DMS79 (cell line): ENCODE results near the gene GPS2.

Experiments
- DNase-seq: peaks from one replicate; lab custom pipeline; 2025; lab: John Stamatoyannopoulos, UW

The GPS2 gene, protein sequence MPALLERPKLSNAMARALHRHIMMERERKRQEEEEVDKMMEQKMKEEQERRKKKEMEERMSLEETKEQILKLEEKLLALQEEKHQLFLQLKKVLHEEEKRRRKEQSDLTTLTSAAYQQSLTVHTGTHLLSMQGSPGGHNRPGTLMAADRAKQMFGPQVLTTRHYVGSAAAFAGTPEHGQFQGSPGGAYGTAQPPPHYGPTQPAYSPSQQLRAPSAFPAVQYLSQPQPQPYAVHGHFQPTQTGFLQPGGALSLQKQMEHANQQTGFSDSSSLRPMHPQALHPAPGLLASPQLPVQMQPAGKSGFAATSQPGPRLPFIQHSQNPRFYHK

DNA sequence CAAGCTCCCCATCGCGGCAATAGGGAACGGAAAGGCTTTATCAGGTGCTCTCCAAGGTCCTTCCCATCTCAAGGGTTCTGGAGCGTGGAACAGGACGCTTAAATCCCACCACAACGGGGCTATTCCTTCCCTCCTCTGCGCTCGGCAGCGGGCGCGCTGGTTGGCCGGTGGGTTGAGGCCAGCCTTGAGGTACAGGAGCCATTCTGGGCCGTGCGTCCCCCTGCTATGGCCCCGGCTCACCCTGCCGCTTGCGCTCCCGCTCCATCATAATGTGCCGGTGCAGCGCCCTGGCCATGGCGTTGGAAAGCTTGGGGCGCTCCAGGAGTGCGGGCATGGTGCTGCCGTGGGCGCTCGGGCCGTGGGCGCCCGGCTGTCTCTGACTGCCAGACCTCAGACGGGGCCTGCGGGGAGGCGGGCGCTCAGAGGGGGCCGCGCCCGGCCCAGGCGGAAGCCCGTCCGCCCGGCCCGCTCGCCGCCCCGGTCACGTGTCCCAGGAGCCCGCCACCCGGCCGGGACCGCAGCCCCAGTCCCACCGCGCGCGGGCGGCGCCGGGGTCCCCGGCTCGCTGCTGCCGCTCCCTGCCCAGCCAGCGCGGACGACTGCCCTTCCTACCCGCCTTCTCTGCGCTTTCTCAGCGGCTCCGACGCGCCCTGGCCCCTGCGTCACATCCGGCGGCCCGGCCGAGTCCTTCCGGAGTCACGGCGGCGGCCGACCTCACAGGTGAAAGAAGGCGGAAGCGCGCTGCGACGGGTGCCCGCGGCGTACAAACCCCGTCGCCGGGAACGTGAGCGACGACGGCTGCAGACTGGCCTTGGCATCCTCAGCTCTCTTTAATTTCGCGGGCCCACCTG, at the start of gene GPS2:
Gene GPS2 (minus strand): TSS at position 642 of the 851 bp plus-strand sequence. CDS start 308 bp downstream, at position 334.
- peak; percentile 77 for DNase-seq

DNA sequence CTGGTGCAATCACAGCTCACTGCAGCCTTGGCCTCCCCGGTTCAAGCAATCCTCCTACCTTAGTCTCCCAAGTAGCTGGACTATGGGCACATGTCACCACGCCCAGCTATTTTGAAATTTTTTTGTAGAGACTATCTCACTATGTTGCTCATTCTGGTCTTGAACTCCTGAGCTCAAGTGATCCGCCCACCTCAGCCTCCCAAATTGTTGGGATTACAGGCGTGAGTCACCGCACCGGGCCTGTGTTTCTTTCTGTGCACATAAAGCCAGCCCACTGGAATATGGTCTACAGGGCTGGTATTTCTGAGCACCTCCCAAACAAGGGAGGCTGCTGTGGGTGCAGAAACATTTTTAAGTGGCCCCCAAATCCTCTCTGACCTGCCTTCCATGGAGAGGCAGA, 48.2 kb upstream of the GPS2 start:
- no peak for DNase-seq

DNA sequence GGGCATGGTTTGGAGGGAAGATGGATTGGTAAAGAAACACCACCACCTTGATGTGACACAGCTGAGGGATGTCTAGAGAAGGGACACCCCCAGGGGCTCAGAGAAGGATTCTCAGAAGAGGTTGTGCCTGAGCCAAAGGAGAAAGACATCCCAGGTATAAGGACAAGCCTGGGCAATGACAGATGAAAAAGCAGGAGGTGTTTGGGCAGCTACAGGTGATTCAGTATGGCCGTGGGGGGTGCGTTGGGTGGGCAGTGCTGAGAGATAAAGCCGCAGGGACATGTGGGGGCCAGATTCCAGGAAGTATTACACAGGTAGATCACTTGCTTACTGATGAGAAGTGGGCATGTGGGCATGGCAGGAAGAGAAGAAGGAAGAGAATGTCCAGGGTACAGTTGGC, 46.7 kb upstream of the GPS2 start:
- DNase-seq: no peak

DNA sequence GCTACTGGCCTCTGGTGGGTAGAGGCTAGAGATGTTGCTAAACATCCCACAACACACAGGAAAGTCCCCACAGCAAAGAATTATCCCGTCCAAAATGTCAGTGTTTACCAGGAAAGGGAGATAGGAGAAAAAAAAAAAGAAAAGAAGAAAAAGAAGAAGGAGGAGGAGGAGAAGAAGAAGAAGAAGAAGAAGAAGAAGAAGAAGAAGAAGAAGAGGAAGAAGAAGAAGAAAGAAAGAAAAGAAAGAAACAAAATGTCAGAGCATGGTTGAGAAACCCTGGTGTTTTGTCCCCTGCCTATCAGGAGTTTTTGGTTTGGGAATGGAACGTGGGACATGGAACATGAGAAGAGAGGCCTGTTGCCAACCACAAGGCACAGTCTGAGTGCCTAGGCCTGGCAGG, 42.2 kb upstream of the GPS2 start:
- no peak for DNase-seq

DNA sequence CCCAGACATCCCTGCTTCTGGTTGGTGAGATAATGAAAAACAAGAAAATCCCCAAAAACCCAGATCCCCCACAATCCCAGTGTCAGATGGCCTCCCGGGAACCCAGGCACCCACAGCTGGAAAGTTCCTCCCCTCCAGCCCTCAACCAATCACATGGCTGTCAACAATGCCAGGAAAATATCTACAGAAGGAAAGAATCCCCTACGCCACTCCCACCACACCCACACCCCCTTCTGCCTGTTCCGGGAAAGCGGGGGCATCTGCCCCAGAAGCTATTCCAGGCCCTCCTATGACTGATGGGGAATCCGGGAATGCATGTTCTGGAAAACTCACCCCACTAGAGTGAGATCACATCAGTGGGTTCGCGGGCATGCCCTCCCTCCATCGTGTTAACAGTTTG, 41.6 kb upstream of the GPS2 start:
- DNase-seq: no peak

DNA sequence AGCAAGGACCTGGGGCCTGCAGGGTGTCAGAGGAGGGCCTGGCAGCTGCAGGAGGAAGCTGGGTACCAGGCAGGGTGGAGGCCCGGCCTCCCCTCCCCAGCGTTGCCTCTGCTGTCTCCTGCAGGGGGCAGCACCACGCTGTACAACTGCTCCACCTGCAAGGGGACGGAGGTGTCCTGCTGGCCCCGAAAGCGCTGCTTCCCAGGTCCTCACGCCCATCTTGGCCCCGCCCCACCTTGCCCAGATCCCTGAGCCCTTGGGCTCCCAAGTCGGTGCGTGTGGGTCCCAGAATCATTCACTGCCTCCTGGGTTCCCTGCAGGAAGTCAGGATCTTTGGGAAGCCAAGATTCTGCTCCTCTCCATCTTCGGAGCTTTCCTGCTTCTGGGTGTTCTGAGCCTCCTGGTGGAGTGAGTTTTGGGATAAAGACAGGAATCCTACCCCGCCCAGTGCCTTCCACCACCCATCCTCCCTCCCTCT, 41.0 kb upstream of the GPS2 start:
- DNase-seq: peak; percentile 73

DNA sequence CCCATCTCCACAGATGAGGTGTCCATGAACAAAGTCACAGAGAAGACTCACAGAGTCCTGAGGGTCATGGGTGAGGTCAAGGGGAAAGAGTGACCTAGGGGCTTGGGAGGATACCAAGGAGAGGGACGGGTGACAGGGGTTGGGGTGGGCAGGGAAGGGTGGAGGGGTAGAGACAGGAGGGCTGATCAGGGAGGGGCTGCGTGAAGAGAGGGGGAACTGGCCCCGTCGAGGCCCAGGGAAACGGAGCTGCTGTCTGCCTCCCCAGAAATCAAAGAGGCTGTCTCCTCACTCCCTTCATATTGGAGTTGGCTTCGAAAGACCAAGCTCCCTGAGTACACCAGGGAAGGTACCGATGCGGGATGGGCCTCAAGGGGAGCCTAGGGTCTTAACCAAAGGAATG, 40.4 kb upstream of the GPS2 start:
- no peak for DNase-seq

DNA sequence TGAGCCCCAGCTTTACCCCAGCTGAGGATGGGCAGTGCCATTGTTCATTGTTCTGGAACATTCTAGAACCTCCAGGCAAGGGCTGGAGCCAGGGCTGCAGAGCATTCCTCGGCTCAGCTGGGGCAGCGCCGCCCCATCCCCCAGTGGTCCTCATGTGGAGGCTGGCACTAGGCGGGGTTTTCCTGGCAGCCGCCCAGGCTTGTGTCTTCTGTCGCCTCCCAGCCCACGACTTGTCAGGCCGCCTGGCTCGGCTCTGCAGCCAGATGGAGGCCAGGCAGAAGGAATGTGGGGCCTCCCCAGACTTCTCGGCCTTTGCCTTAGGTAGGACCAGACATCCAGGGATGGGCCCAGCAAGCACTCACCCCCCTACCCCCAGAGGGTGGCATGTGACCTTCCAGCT, 39.9 kb upstream of the GPS2 start, which contains the start of gene TMEM95:
Gene TMEM95 (plus strand): TSS at position 104 of the 400 bp plus-strand sequence. CDS start 49 bp downstream, at position 153.
- DNase-seq: no peak

DNA sequence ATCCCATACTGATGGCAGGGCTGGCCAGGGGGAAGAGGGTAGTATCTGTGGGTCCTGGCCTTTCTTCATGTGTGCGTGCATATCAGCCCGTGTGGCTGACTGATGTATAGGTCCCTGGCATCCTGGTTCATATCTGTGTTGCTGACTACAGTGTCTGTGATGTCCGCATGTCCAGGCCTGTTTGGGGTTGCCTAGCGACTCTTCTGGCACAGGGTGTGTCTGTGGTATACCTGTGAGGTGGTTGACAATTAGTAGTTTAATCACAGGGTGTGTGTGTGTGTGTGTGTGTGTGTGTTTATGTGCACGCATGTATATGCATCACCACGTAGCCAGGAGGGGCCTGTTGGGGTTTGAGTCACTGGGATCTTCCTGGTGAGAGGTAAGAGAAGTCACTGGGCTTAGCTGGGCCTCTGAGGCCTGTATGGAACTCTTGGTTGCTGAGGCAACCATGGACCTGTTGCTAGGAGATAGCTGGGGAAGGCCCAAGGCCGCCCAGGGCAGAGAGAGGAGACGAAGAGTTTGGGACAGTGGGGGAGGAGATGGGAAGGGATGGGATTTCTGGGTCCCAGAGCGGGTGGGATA, 39.2 kb upstream of the GPS2 start:
- DNase-seq: no peak

DNA sequence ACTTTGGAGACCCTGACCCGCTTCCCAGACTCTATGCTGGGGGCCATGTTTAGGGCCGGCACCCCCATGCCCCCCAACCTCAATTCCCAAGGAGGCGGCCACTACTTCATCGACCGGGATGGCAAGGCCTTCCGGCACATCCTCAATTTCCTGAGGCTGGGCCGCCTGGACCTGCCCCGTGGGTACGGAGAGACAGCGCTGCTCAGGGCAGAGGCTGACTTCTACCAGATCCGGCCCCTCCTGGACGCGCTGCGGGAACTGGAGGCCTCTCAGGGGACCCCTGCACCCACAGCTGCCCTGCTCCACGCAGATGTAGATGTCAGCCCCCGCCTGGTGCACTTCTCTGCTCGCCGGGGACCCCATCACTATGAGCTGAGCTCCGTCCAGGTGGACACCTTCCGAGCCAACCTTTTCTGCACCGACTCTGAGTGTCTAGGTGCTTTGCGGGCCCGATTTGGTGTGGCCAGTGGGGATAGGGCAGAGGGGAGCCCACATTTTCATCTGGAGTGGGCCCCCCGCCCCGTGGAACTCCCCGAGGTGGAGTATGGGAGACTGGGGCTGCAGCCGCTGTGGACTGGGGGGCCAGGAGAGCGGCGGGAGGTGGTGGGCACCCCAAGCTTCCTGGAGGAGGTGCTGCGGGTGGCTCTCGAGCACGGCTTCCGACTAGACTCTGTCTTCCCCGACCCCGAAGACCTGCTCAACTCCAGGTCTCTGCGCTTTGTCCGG, 37.9 kb upstream of the GPS2 start:
- no peak for DNase-seq

DNA sequence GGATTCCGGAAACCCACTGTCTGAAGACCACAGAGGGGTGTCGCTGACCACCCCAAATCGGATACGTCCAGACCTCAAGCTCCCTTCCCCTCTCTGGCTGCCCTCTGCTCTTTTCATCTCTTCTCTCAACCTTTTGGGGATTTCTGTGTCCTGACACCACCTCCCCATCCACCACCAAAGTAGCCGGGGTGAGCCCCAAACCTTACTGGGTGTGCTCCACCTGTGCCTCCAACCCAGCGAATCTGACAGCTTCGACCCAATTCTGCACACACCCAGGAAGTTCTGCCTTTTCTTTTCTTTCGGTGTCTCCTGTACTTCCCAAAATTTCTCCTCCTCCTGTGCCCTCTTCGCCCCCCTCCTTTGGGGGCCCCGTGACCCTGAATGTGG, 37.3 kb upstream of the GPS2 start:
- DNase-seq: no peak

DNA sequence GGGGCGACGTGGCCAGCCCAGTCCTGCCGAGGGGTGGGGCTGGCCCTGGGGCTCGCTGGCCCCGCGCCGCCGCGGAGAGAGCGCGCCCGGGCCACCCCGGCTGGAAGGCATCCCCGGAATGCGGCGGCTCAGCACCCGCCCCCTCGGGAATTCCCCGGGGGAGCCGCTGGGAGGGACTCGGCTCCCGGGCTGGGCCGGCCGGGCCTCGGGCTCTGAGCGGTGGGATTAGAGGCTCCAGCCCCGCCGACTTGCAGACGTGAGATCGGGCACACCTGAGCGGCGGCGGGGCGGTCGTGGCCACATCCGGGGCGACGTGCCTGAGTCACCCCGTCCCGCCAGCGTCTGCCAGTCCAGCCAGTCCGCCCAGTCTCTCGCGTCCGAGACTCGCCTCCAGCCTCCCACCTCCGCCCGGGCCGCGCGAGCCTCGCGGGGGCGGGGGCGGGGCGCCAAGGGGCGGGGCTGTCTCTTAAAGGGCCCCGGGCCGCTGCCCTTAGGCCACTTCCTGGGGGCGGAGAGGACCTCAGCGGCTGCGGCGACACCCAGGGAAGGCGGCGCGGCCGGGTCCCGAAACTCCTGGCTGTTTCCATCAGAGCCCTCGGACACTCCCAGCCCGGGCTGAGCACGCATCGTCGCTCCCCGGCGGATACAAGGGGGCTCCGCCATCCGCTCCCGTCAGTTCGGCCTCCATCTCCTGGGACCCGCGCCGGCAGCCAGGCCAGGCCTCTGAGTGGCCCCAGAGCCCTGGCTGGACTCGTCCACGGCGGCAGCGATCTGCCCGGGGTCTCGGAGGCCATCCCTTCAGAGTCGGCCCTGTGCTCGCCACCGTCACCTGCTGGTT, 36.7 kb upstream of the GPS2 start, which contains the start of gene KCTD11:
Gene KCTD11 (plus strand): TSS at position 498 of the 838 bp plus-strand sequence.
- no peak for DNase-seq

DNA sequence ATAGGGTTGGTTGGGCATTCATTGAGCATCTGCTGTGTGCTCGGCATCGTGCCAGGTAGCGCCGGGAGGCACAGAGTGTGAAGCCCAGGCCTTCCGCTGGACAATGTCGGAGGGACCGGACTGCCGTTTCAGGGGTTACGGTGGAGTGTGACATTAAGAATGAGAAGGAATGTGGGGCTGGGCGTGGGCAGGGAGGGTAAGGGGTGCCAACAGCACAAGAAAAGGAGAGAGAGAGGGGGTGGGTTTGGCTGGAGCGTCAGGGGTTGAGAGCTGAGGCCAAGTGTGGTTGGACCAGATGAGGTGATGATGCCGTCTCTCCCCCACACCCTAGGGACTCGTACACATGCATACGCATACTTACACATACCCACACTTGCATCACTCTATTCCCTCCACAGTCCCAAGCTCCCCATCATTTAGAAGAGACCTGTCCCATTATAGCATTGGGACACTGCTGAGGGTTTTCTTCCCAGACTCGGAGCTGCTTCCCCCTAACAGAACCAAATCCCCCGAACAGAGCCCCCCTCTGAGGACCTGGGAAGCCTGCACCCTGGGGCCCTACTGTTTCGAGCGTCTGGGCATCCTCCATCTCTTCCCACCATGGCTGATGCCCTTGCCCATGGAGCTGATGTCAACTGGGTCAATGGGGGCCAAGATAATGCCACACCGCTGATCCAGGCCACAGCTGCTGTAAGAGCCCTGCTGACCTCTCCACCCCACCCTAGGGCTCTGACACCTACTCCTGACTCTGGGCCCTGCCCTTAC, 33.5 kb upstream of the GPS2 start:
- DNase-seq: no peak

DNA sequence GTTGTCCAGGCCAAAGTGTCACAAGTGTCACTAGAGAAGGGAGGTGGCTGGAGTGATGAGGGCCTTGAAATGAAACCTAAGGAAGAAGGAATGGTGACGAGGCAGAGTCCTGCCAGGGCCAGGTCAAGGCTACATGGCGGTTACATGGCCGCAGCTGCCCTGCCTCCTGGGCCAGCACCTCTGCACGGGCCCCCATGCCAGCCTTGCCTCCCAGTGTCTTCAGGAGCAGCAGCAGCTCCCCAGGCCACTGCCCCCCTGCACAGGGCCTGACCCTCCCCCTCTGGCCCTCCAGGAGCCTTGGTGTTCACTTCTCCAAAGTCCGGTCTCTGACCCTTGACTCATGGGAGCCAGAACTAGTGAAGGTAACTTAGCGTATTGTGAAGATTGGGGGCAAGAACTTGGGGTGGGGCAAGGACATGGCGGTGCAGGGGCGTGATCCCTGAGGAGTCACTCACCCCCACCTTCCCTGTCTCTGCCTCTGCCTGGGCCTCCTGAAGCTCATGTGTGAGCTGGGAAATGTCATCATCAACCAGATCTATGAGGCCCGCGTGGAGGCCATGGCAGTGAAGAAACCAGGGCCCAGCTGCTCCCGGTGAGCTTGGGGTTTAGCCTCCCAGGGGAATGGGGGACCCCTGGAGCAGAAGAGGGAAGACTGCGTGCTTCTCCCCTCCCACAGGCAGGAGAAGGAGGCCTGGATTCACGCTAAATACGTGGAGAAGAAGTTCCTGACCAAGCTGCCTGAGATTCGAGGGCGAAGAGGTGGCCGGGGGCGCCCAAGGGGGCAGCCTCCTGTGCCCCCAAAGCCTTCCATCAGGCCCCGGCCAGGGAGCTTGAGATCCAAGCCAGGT, 32.7 kb upstream of the GPS2 start:
- no peak for DNase-seq

DNA sequence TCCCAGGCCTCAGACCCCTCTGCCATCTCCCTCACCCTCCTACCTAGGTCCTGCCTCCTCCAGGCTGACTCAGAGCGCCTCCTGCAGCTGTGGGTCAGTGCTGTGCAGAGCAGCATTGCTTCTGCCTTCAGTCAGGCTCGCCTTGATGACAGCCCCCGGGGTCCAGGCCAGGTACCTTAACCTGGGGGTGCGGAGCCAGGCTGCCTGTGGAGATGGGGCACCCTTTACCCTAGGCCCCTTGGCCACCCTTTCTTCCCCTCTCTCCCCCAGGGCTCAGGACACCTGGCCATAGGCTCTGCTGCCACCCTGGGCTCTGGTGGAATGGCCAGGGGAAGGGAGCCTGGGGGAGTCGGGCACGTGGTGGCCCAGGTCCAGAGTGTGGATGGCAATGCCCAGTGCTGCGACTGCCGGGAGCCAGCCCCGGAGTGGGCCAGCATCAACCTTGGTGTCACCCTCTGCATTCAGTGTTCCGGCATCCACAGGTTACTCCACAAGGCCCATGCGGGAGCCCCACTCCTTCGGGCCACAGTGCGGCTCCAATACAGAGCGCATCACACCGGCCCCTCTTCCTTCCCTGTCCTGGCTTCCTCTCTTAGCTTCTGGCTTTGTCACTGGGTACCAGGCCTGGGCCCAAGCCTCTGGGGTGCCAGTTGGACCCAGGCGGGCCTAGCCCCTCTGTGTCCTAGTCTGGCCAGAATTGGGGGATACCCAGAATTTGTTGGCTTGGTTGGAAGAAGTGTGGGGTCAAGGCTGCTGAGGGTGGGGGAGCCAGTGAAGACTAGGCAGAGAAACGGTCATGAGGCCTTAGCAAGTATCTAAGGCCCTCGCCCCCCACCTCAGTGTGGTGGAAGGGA, 31.8 kb upstream of the GPS2 start:
- no peak for DNase-seq

DNA sequence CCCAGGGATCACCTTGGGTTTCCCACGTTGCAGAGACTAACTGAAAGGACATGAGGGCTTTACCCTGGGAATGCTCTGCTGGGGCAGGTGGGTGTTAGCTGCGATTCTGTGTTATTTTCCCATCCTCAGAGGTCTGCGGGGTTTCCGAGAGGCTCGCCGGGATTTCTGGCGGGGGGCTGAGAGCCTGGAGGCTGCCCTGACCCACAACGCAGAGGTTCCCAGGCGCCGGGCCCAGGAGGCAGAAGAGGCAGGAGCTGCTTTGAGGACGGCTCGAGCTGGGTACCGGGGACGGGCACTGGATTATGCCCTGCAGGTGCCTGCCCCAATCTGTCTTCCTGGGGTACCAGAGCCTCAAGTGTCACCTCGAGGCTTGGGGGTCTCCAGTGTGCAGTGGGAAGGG, 28.1 kb upstream of the GPS2 start:
- DNase-seq: no peak

DNA sequence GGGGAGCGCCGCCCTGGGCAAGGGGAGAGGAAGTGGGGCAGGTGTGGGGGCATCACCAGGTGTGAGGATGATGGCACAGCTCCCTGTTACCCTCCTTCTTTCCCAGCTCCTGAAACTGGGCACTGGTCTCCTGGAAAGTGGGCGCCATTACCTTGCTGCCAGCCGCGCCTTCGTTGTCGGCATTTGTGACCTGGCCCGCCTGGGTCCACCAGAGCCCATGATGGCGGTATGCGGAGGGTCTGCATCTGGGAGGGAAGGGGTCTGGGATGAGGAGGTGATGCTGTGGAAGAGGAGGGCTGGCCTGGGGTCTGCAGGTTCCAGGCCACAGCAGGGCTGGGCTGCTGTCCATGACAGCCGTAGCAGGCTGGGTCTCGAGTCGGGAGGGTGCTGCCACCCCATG, 26.7 kb upstream of the GPS2 start:
- no peak for DNase-seq

DNA sequence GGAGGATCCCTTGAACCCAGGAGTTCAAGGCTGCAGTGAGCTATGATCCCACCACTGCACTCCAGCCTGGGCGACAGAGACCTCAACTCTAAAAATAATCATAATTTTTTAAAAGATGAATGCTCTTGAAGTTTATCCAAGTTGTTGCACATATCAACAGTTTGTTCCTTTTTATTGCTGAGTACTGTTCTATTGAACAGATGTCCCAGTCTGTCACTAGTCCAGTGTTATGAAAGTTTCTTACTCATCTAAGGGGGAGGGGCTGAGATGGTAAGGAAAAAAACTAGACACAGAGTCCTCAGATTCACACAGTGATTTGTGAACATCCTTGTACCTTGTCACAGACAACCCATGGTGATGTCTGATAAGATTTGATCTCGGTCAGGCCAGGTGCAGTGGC, 25.0 kb upstream of the GPS2 start:
- no peak for DNase-seq
